ENCODE measurements around the gene LIPG.

Gene LIPG

DNA sequence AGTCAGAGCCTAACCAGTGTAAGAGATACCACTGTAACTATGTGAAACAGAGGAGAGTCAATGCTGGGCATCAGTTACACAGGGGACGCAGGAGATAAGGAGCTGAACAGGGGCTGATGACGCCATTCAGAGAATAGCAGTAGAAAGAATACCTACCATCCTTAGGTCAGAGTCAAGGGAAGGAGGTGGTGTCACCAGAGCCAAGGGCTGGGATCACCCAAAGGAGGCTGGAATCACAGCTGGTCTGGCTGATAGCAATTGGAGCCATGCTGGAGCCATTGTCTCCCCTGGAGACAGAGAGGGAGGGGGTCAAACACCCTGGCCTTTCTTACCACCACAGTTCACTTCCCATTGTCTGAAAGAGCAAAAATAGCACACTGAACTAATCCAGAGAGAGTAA, 37.5 kb upstream of the LIPG start:
- WGBS, result 93% methylated on average over 2 of the region's 2 CpGs
- H3K4me1 ChIP-seq (ENCODE audit: insufficient read depth, low read length), result peaks cover 29% of the 10 kb centered on the region
- H3K36me3 ChIP-seq (ENCODE audit: insufficient read depth, low read length), result no peaks in the 10 kb centered on the region
- H3K9me3 ChIP-seq (ENCODE audit: insufficient read depth, low read depth, low read length), result no peaks in the 10 kb centered on the region
- no peak overlapping the region for H3K27ac ChIP-seq (ENCODE audit: low read depth, low read length)
- H3K4me3 ChIP-seq (ENCODE audit: low read length), result no peak overlapping the region
- no peak overlapping the region for H3K9ac ChIP-seq (ENCODE audit: low read depth, low read length)
- H3K27me3 ChIP-seq (ENCODE audit: insufficient read depth, low read length), result no peaks in the 10 kb centered on the region

DNA sequence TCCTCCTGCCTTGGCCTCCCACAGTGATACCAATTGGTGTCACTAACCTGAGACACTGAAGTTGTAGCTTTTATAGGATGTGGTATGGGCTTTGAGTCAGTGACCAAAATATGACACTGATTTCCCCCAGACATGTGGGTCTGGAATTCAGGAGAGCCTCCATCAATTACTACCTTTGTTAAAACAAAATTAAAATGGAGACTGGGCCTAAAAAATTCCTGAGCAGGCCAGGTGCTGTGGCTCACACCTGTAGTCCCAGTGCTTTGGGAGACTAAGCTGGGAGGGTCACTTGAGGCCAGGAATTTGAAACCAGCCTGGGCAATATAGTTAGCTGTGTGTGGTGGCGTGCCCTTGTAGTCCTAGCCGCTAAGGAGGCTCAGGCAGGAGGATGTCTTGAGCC, 36.9 kb upstream of the LIPG start:
- Histone ChIP-seq H3K27me3 (ENCODE audit: insufficient read depth, low read length) (no peaks in the 10 kb centered on the region), H3K9me3 (ENCODE audit: insufficient read depth, low read depth, low read length) (no peaks in the 10 kb centered on the region), H3K4me1 (ENCODE audit: insufficient read depth, low read length) (peaks cover 23% of the 10 kb centered on the region), H3K9ac (ENCODE audit: low read depth, low read length) (no peak overlapping the region), H3K4me3 (ENCODE audit: low read length) (no peak overlapping the region), H3K36me3 (ENCODE audit: insufficient read depth, low read length) (no peaks in the 10 kb centered on the region), H3K27ac (ENCODE audit: low read depth, low read length) (no peak overlapping the region)
- WGBS, result 96% methylated on average over 2 of the region's 2 CpGs

GRCh38 chr18:49525981-49526380, 35.9 kb upstream of the LIPG start:
- Histone ChIP-seq H3K9me3 (ENCODE audit: insufficient read depth, low read depth, low read length) (no peaks in the 10 kb centered on the region), H3K36me3 (ENCODE audit: insufficient read depth, low read length) (no peaks in the 10 kb centered on the region), H3K4me1 (ENCODE audit: insufficient read depth, low read length) (peaks cover 16% of the 10 kb centered on the region), H3K27ac (ENCODE audit: low read depth, low read length) (no peak overlapping the region), H3K9ac (ENCODE audit: low read depth, low read length) (no peak overlapping the region), H3K27me3 (ENCODE audit: insufficient read depth, low read length) (no peaks in the 10 kb centered on the region), H3K4me3 (ENCODE audit: low read length) (no peak overlapping the region)
- 97% methylated on average over 2 of the region's 2 CpGs for WGBS

DNA sequence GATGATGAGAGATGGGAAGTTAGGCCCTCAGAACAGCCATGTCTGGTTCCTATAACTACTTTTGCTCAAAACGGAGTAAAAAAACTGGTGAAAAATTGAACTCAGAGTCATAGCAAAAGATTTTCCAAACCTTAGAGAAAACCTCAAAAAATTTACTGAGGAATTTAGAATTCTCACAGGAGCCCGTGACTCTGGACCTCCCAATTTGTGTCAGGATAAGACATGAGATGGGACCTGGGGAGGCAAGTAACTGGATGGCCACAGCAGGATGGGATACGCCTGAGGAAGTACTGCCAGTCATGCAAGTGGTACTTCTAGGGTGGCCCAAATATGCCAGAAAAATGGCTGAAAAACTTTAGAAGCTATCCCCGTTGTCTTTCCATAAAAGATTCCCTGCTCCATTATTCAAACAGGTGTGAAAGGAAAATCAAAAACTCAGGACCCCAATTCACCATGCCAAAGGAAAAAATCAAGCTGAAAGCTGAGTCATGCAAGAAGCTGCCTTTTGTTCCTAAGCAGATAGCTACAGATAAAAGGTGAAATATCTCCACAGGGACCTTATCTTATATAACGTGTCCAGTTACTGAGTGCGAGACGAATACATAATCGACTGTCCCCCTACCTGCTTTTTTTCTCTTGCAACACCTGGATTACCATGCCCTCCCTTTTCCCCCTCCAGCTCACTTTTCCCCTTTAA, 34.1 kb upstream of the LIPG start:
- Histone ChIP-seq H3K27ac (ENCODE audit: low read depth, low read length) (no peak overlapping the region), H3K9ac (ENCODE audit: low read depth, low read length) (no peak overlapping the region), H3K9me3 (ENCODE audit: insufficient read depth, low read depth, low read length) (no peaks in the 10 kb centered on the region), H3K4me3 (ENCODE audit: low read length) (no peak overlapping the region), H3K36me3 (ENCODE audit: insufficient read depth, low read length) (no peaks in the 10 kb centered on the region), H3K27me3 (ENCODE audit: insufficient read depth, low read length) (no peaks in the 10 kb centered on the region), H3K4me1 (ENCODE audit: insufficient read depth, low read length) (peaks cover 12% of the 10 kb centered on the region)
- 79% methylated on average over 8 of the region's 8 CpGs for WGBS

DNA sequence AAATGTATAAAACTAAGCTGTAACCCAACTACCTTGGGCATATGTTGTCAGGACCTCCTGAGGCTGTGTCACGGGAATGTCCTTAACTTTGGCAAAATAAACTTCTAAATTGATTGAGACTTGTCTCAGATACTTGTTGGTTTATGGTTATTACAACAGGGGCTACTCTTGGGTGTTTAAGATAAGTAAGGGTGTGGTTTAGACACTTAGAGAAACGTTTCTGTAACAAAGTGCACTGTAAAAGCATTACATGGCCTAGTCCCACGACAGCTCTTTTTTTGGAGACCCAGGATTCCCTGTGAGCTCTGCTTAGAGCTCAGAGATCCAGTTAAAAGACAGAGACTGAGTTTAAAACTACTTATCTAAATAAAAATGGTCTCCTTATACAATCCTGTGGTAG, 32.3 kb upstream of the LIPG start:
- no peaks in the 10 kb centered on the region for H3K27me3 ChIP-seq (ENCODE audit: insufficient read depth, low read length)
- H3K9me3 ChIP-seq (ENCODE audit: insufficient read depth, low read depth, low read length), result peaks cover 4% of the 10 kb centered on the region; the same call in 1 of the 2 replicates
- H3K9ac ChIP-seq (ENCODE audit: low read depth, low read length), result no peak overlapping the region
- H3K36me3 ChIP-seq (ENCODE audit: insufficient read depth, low read length), result no peaks in the 10 kb centered on the region
- no peak overlapping the region for H3K27ac ChIP-seq (ENCODE audit: low read depth, low read length)
- peaks cover 12% of the 10 kb centered on the region for H3K4me1 ChIP-seq (ENCODE audit: insufficient read depth, low read length)
- H3K4me3 ChIP-seq (ENCODE audit: low read length), result no peak overlapping the region
- WGBS, result 90% methylated on average over 3 of the region's 3 CpGs

DNA sequence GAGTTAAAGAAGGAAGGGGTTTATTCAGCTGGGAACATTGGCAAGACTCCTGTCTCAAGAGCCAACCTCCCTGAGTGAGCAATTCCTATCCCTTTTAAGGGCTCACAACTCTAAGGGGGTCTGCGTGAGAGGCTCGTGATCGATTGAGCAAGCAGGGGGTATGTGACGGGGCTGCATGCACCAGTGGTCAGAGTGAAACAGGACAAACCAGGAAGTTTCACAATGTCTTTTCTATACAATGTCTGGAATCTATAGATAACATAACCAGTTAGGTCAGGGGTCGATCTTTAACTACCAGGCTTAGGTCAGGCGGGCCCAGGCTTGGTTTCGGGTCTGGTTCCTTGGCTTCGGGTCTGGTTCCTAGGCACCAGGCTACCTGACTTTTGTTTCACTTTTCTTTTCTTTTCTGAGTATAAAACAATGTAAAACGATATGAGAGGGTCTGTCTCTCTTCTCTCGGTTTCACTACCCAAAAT, 30.1 kb upstream of the LIPG start:
- H3K9me3 ChIP-seq (ENCODE audit: insufficient read depth, low read depth, low read length), result peaks cover 11% of the 10 kb centered on the region; the same call in 1 of the 2 replicates
- WGBS, result 94% methylated on average over 8 of the region's 10 CpGs
- H3K9ac ChIP-seq (ENCODE audit: low read depth, low read length), result no peak overlapping the region
- H3K4me1 ChIP-seq (ENCODE audit: insufficient read depth, low read length), result peaks cover 18% of the 10 kb centered on the region
- H3K4me3 ChIP-seq (ENCODE audit: low read length), result no peak overlapping the region
- no peaks in the 10 kb centered on the region for H3K27me3 ChIP-seq (ENCODE audit: insufficient read depth, low read length)
- H3K36me3 ChIP-seq (ENCODE audit: insufficient read depth, low read length), result no peaks in the 10 kb centered on the region
- no peak overlapping the region for H3K27ac ChIP-seq (ENCODE audit: low read depth, low read length)

DNA sequence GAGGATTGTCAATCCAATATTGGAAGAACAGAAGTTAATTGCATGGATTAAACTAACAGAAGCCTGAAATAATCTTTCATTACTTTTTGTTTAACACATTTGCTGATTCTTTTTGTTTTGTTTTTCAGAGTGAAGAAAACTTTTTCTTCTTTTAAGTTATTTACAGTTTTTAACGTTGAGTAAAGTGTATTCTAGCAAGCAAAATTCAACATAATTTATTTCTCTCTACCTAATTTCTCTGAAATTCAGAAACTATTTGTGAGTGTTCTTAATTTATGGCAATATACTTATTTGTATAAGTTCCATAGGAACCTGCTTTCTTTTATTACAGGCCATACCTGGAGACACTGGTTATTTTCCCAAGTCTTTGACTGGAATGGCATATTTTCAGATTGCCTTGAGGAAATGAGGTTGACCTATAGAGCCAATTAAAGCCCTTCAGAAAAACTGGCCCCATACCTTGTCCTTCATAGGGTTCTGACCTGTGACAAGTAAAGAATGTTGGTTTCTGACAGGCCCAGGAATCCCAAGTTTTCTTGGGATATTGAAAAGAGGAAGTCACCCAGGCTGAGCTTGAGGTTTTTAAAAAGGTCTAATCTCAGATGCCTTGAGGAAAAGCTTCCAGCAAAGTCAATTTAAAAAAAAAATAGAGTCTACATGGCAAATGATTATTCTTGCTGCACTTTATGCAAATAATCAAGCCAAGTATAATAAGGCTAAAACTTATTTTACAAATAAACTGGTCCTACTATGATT, 26.8 kb upstream of the LIPG start:
- Histone ChIP-seq H3K4me3 (ENCODE audit: low read length) (no peak overlapping the region), H3K36me3 (ENCODE audit: insufficient read depth, low read length) (no peaks in the 10 kb centered on the region), H3K27me3 (ENCODE audit: insufficient read depth, low read length) (no peaks in the 10 kb centered on the region), H3K9ac (ENCODE audit: low read depth, low read length) (no peak overlapping the region), H3K9me3 (ENCODE audit: insufficient read depth, low read depth, low read length) (peaks cover 11% of the 10 kb centered on the region; the same call in 1 of the 2 replicates), H3K27ac (ENCODE audit: low read depth, low read length) (no peak overlapping the region), H3K4me1 (ENCODE audit: insufficient read depth, low read length) (peaks cover 14% of the 10 kb centered on the region)
- no CpG with 5 or more reads among the region's 1 CpG for WGBS

DNA sequence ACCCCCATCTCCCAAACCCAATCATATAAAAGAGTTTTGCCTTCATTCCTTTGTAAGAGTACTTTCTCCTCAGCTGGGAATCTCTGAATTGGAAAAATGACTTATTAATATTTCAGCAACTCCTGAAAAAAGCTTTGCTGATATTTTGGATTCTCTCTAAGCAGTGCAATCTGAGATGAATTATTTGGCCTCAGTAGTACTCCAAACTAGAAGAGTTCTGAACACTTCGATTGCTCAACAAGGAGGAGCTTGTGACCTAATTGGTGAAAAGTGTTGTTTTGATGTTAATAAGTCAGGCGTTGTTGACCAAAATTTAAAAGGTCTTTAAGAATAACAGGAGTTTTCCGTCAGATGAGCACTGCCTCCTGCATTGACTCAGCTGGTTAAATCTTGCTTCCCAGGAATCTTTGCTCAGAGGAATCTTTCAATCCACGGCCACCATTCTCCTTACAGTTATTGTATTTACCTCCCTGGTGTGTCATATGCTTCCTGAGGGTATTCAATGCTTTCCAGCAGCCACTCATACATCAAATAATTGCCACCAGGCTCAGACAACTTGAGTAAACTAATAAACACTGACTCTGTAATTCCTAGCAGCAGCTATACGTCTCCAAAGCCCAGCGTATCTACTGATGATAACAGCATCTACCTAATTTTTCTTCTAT, 24.5 kb upstream of the LIPG start:
- 81% methylated on average over 6 of the region's 6 CpGs for WGBS
- Histone ChIP-seq H3K9ac (ENCODE audit: low read depth, low read length) (no peak overlapping the region), H3K9me3 (ENCODE audit: insufficient read depth, low read depth, low read length) (peaks cover 11% of the 10 kb centered on the region; the same call in 1 of the 2 replicates)

GRCh38 chr18:49544362-49544761, 17.5 kb upstream of the LIPG start:
- peaks cover 12% of the 10 kb centered on the region for H3K4me1 ChIP-seq (ENCODE audit: insufficient read depth, low read length)
- no peaks in the 10 kb centered on the region for H3K27me3 ChIP-seq (ENCODE audit: insufficient read depth, low read length)
- H3K9ac ChIP-seq (ENCODE audit: low read depth, low read length), result no peak overlapping the region
- H3K36me3 ChIP-seq (ENCODE audit: insufficient read depth, low read length), result no peaks in the 10 kb centered on the region
- no peaks in the 10 kb centered on the region for H3K9me3 ChIP-seq (ENCODE audit: insufficient read depth, low read depth, low read length)
- no peak overlapping the region for H3K4me3 ChIP-seq (ENCODE audit: low read length)
- 93% methylated on average over 5 of the region's 5 CpGs for WGBS
- no peak overlapping the region for H3K27ac ChIP-seq (ENCODE audit: low read depth, low read length)

More for the DNA sequence above, 24.5 kb upstream of the LIPG start:
- Histone ChIP-seq H3K36me3 (ENCODE audit: insufficient read depth, low read length) (no peaks in the 10 kb centered on the region), H3K4me1 (ENCODE audit: insufficient read depth, low read length) (peaks cover 14% of the 10 kb centered on the region), H3K4me3 (ENCODE audit: low read length) (no peak overlapping the region), H3K27ac (ENCODE audit: low read depth, low read length) (no peak overlapping the region), H3K27me3 (ENCODE audit: insufficient read depth, low read length) (no peaks in the 10 kb centered on the region)

DNA sequence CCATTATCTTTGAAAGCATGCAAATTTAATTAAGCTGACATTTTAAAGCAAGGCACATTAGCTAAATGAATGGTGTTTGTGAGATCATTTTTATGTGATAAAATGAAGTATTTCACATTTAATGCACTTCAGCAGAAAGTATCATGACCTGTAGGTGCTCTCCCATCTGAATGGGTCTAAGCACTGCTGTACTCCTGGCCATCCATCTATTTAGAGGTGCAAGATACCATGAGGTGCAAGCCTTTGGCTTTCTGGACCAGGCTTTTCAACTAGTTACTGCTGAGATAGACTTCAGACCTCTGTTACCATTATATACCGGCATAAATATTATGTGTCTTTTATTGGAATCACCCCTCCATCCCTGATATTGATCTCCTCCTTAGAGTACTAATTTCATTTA, 15.6 kb upstream of the LIPG start:
- H3K27me3 ChIP-seq (ENCODE audit: insufficient read depth, low read length), result no peaks in the 10 kb centered on the region
- H3K9ac ChIP-seq (ENCODE audit: low read depth, low read length), result no peak overlapping the region
- H3K27ac ChIP-seq (ENCODE audit: low read depth, low read length), result no peak overlapping the region
- no peaks in the 10 kb centered on the region for H3K9me3 ChIP-seq (ENCODE audit: insufficient read depth, low read depth, low read length)
- peaks cover 12% of the 10 kb centered on the region for H3K4me1 ChIP-seq (ENCODE audit: insufficient read depth, low read length)
- no peaks in the 10 kb centered on the region for H3K36me3 ChIP-seq (ENCODE audit: insufficient read depth, low read length)
- WGBS, result 100% methylated on average over 1 of the region's 1 CpG
- H3K4me3 ChIP-seq (ENCODE audit: low read length), result no peak overlapping the region

GRCh38 chr18:49546719-49547273, 15.1 kb upstream of the LIPG start:
- H3K9me3 ChIP-seq (ENCODE audit: insufficient read depth, low read depth, low read length), result no peaks in the 10 kb centered on the region

More at GRCh38 chr18:49546719-49547273, 15.1 kb upstream of the LIPG start:
- no peak overlapping the region for H3K4me3 ChIP-seq (ENCODE audit: low read length)
- 79% methylated on average over 5 of the region's 5 CpGs for WGBS
- H3K9ac ChIP-seq (ENCODE audit: low read depth, low read length), result no peak overlapping the region
- no peak overlapping the region for H3K27ac ChIP-seq (ENCODE audit: low read depth, low read length)
- no peaks in the 10 kb centered on the region for H3K27me3 ChIP-seq (ENCODE audit: insufficient read depth, low read length)
- no peaks in the 10 kb centered on the region for H3K36me3 ChIP-seq (ENCODE audit: insufficient read depth, low read length)
- peaks cover 12% of the 10 kb centered on the region for H3K4me1 ChIP-seq (ENCODE audit: insufficient read depth, low read length)
